Mesothelial cell of epicardium (in vitro differentiated cells): ENCODE measurements around the gene PCSK4. TPM values are rescaled to one million over a fixed set of nuclear protein-coding genes. Genes with fewer than 3 reads are reported as not detected.
"Not testable (repeated sequence)": the region's sequence is repeated elsewhere in the genome, so short reads cannot be mapped to it uniquely, and the experiment has no call there.

Source experiments
- DNase-seq, 2 experiments: peaks; one replicate each; pipeline ENCODE4 v3.0.0; 2021; ENCODE audit warnings: low spot score in 2 of 2; ENCODE audit not compliant: unreplicated experiment in 2 of 2
- H3K27ac Mint-ChIP-seq: 2 replicates; pipeline ENCODE4 v1.8.0; 2021; ENCODE audit warnings: mixed read lengths
- H3K27me3 Mint-ChIP-seq: 2 replicates; pipeline ENCODE4 v1.8.0; 2021; ENCODE audit warnings: low read depth, mixed read lengths
- H3K36me3 Mint-ChIP-seq: 2 replicates; pipeline ENCODE4 v1.8.0; 2021; ENCODE audit warnings: mixed read lengths
- H3K4me1 Mint-ChIP-seq: 2 replicates; pipeline ENCODE4 v1.8.0; 2021; ENCODE audit warnings: mixed read lengths
- H3K4me3 Mint-ChIP-seq: 2 replicates; pipeline ENCODE4 v1.8.0; 2021; ENCODE audit warnings: mild to moderate bottlenecking, moderate library complexity, mixed read lengths
- H3K9me3 Mint-ChIP-seq: 2 replicates; pipeline ENCODE4 v1.8.0; 2021; ENCODE audit warnings: mixed read lengths
- CTCF ChIP-seq: fragments of 200-600 bp; sonication (generic); IDR thresholded peaks from one replicate; pipeline ENCODE4 v1.5.0; 2021; ENCODE audit warnings: antibody characterized with exemption; ENCODE audit not compliant: unreplicated experiment
- total RNA-seq: library from RNA; stranded (reverse); gene quantifications from 3 replicates; pipeline ENCODE4 v1.2.1, GENCODE V29; 2021

The PCSK4 gene
- total RNA-seq = 20.9 to 24.0 TPM (median 22.6 TPM) in 3 replicates

DNA sequence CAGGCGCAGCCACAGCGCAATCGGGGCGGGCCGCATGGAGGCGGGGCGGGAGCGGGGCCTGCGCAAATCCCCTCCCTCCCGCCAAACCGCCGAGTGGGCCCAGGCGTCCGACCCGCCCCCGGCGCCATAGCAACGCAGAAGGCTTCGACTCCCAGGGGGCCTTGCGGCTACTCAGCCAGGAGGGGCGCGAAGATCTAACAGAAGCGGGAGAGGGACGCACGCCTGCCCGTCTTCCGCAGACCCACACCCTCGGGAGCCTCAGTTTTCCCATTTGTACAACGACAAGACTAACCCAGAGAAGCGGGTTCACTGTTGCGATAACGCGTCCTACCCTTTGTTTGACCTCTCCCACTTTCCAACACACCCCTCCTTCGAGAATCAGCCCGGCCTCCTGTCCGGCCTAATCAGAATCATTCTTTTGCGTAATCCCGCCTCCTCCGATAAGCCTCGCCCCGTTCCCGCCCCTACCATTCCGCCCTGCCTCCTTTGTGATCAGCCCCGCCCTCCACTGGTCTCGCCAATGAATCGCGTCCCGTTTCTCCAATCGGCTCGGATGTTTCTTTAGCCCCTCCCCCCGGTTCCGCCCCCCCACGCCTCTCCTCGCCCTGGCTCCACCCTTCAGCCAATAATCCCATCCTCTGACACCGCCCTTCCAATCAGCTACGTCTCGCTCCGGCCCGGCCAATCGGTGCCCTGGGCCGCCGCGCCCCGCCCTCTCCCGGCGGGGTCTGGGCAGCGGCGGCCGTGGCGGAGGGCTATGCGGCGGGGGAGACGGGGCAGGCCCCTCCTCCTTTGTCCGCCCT is at the start of gene PCSK4:
TSS of gene PCSK4 (minus strand) at position 40 of the 803 bp plus-strand sequence. CDS start at position 36, 4 bp downstream.
- peak; percentile 97 to 98 for DNase-seq
- TF ChIP-seq CTCF = no peak
- no peaks in the 10 kb centered on the region for H3K36me3 Mint-ChIP-seq
- H3K27ac Mint-ChIP-seq = peak within 1 kb of the TSS; percentile 91
- H3K27me3 Mint-ChIP-seq = peaks cover 26% of the 10 kb centered on the region
- peaks cover 11% of the 10 kb centered on the region for H3K4me1 Mint-ChIP-seq
- H3K9me3 Mint-ChIP-seq = no peaks in the 10 kb centered on the region
- peak within 1 kb of the TSS; percentile 83 for H3K4me3 Mint-ChIP-seq

- not testable (repeated sequence) for H3K36me3 Mint-ChIP-seq, H3K27ac Mint-ChIP-seq, H3K4me3 Mint-ChIP-seq, H3K9me3 Mint-ChIP-seq, DNase-seq, H3K4me1 Mint-ChIP-seq
- H3K27me3 Mint-ChIP-seq = peaks cover 29% of the 10 kb centered on the region
Observed at GRCh38 chr19:1539749-1540148, 49.6 kb upstream of the PCSK4 start.

- TF ChIP-seq CTCF = no peak
- H3K36me3 Mint-ChIP-seq = no peaks in the 10 kb centered on the region
- H3K9me3 Mint-ChIP-seq = no peaks in the 10 kb centered on the region
- H3K4me3 Mint-ChIP-seq = no peak overlapping the region
- H3K27ac Mint-ChIP-seq = no peak overlapping the region
- H3K4me1 Mint-ChIP-seq = peaks cover 6% of the 10 kb centered on the region
- DNase-seq = no peak
- peaks cover 24% of the 10 kb centered on the region for H3K27me3 Mint-ChIP-seq
Observed at GRCh38 chr19:1538978-1539377, 48.8 kb upstream of the PCSK4 start.

GRCh38 chr19:1535699-1536098 is 45.5 kb upstream of the PCSK4 start:
- H3K9me3 Mint-ChIP-seq = not testable (repeated sequence)

GRCh38 chr19:1534972-1535371 is 44.8 kb upstream of the PCSK4 start:
- Mint-ChIP-seq H3K36me3 (no peaks in the 10 kb centered on the region), H3K4me3 (no peak overlapping the region), H3K4me1 (peaks cover 2% of the 10 kb centered on the region), H3K27me3 (peaks cover 19% of the 10 kb centered on the region), H3K27ac (no peak overlapping the region), H3K9me3 (no peaks in the 10 kb centered on the region)
- no peak for DNase-seq
- TF ChIP-seq CTCF = no peak

More at GRCh38 chr19:1535699-1536098, 45.5 kb upstream of the PCSK4 start:
- DNase-seq, H3K4me3 Mint-ChIP-seq, H3K27ac Mint-ChIP-seq, H3K36me3 Mint-ChIP-seq, H3K4me1 Mint-ChIP-seq: not testable (repeated sequence)
- H3K27me3 Mint-ChIP-seq = peaks cover 21% of the 10 kb centered on the region

- Mint-ChIP-seq H3K27ac (no peak overlapping the region), H3K4me1 (peaks cover under 1% of the 10 kb centered on the region), H3K9me3 (no peaks in the 10 kb centered on the region), H3K4me3 (no peak overlapping the region), H3K27me3 (peaks cover 23% of the 10 kb centered on the region), H3K36me3 (no peaks in the 10 kb centered on the region)
- DNase-seq = no peak
- no peak for TF ChIP-seq CTCF
Observed at GRCh38 chr19:1533510-1534150, 43.5 kb upstream of the PCSK4 start.
